Gastroesophageal sphincter (tissue), 3 donors: Measurements from ENCODE around the gene YJU2.

Experiments used
- POLR2A ChIP-seq, 2 donors: fragments of 450-650 bp; IDR thresholded peaks; one replicate each; pipeline ENCODE4 v1.6.1; 2017; ENCODE audit warnings: antibody characterized with exemption in 2 of 2, mild to moderate bottlenecking in 2 of 2, moderate library complexity in 1 of 2
- TF ChIP-seq, protein P1 (sequence below), 4 experiments: fragments of 200-600 bp in 2 of 4; fragments of 450-650 bp in 2 of 4; sonication (generic) in 1 of 4; IDR thresholded peaks; one replicate each; pipeline ENCODE4 v1.5.1; 2017 to 2019; ENCODE audit warnings: antibody characterized with exemption in 4 of 4, mild to moderate bottlenecking in 2 of 4, moderate library complexity in 2 of 4

DNA sequence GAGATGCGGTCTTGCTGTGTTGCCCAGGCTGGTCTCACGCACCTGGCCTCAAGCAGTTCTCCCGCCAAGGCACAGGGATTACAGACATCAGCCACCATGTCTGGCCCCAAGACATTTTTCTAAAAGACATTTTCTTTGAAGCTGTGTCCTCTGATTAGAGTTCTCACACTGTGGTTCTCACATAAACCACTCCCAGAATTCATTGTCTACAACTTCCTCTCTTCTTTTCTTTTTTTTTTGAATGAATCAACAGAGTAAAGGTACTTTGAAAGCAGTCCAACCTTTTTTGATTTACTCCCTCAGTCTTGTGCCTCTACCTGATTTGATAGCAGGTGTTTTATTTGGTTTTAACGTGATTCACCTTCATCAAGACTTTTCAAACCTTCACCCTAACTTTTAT, 17.9 kb downstream of the YJU2 start:
- TF ChIP-seq, protein P1, sequence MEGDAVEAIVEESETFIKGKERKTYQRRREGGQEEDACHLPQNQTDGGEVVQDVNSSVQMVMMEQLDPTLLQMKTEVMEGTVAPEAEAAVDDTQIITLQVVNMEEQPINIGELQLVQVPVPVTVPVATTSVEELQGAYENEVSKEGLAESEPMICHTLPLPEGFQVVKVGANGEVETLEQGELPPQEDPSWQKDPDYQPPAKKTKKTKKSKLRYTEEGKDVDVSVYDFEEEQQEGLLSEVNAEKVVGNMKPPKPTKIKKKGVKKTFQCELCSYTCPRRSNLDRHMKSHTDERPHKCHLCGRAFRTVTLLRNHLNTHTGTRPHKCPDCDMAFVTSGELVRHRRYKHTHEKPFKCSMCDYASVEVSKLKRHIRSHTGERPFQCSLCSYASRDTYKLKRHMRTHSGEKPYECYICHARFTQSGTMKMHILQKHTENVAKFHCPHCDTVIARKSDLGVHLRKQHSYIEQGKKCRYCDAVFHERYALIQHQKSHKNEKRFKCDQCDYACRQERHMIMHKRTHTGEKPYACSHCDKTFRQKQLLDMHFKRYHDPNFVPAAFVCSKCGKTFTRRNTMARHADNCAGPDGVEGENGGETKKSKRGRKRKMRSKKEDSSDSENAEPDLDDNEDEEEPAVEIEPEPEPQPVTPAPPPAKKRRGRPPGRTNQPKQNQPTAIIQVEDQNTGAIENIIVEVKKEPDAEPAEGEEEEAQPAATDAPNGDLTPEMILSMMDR (IDR thresholded peaks at IDR 0.05), result no peak
- no peak for TF ChIP-seq POLR2A (IDR thresholded peaks at IDR 0.05)
